HEK293 (cell line): ENCODE data around the gene C2orf69.

Experiments
- CTCF ChIA-PET: fragments of 350-600 bp; formaldehyde crosslinking; extraction: SDS; loops from one replicate; lab custom pipeline; 2021; ENCODE audit warnings: antibody characterized with exemption; lab: Yijun Ruan, JAX
- POLR2A ChIA-PET: fragments of 300-600 bp; formaldehyde crosslinking; extraction: SDS; loops from one replicate; lab custom pipeline; 2020; ENCODE audit warnings: antibody characterized with exemption, inconsistent platforms; lab: Yijun Ruan, JAX
- H3K27ac ChIP-seq: fragments of 200-500 bp; sonication (Bioruptor generic); 2 replicates; pipeline ENCODE4 v1.5.1; 2014; ENCODE audit warnings: low read depth, low read length, control low read depth, inconsistent platforms; ENCODE audit errors: extremely low read depth
- H3K36me3 ChIP-seq, 2 experiments: fragments of 200-500 bp in 1 of 2; sonication (Bioruptor generic) in 1 of 2; 1 replicate in 1 of 2; 2 replicates in 1 of 2; pipeline ENCODE4 v1.5.1; 2014 to 2017; ENCODE audit warnings: inconsistent platforms in 2 of 2, low read length in 2 of 2; ENCODE audit not compliant: control insufficient read depth in 2 of 2, insufficient read depth in 1 of 2
- H3K4me1 ChIP-seq: fragments of 200-500 bp; sonication (Bioruptor generic); 2 replicates; pipeline ENCODE4 v1.5.1; 2014; ENCODE audit warnings: mild to moderate bottlenecking, low read length, inconsistent platforms; ENCODE audit not compliant: control insufficient read depth, insufficient read depth
- H3K4me3 ChIP-seq: 2 replicates; pipeline ENCODE4 v1.5.1; 2011; ENCODE audit warnings: low read depth, mild to moderate bottlenecking, control low read depth, low read length, moderate library complexity
- H3K9me3 ChIP-seq: fragments of 200-500 bp; sonication (Bioruptor generic); 2 replicates; pipeline ENCODE4 v1.5.1; 2014; ENCODE audit warnings: low read depth, low read length, inconsistent platforms; ENCODE audit not compliant: control insufficient read depth, insufficient read depth
- REPIN1 ChIP-seq: fragments of 450-650 bp; formaldehyde crosslinking; IDR thresholded peaks from 2 replicates; pipeline ENCODE4 v1.5.1; 2017; ENCODE audit warnings: missing biosample characterization, missing genetic modification characterization, low read depth
- ZBTB1 ChIP-seq: fragments of 450-650 bp; formaldehyde crosslinking; IDR thresholded peaks from 2 replicates; pipeline ENCODE4 v1.5.1; 2016; ENCODE audit warnings: missing biosample characterization, missing genetic modification characterization
- ZBTB48 ChIP-seq: fragments of 450-650 bp; formaldehyde crosslinking; IDR thresholded peaks from 2 replicates; pipeline ENCODE4 v1.5.1; 2016; ENCODE audit warnings: missing biosample characterization, missing genetic modification characterization
- ZNF223 ChIP-seq: fragments of 450-650 bp; formaldehyde crosslinking; IDR thresholded peaks from 2 replicates; pipeline ENCODE4 v1.5.1; 2016; ENCODE audit warnings: missing biosample characterization, missing genetic modification characterization
- ZNF274 ChIP-seq, 2 experiments: fragments of 200-500 bp in 1 of 2; fragments of 450-650 bp in 1 of 2; sonication (Bioruptor generic) in 1 of 2; formaldehyde crosslinking in 1 of 2; IDR thresholded peaks; 2 replicates each; pipeline versions ENCODE4 v1.5.1 to v1.6.1; 2014 to 2016; ENCODE audit warnings: borderline replicate concordance in 1 of 2, inconsistent platforms in 1 of 2, low read length in 1 of 2, missing biosample characterization in 1 of 2, missing genetic modification characterization in 1 of 2
- ZNF324 ChIP-seq: fragments of 450-650 bp; formaldehyde crosslinking; IDR thresholded peaks from 2 replicates; pipeline ENCODE4 v1.5.1; 2016; ENCODE audit warnings: missing biosample characterization, missing genetic modification characterization
- ZNF341 ChIP-seq: fragments of 450-650 bp; formaldehyde crosslinking; IDR thresholded peaks from 2 replicates; pipeline ENCODE4; 2016; ENCODE audit warnings: low read depth, missing biosample characterization, missing genetic modification characterization
- ZNF366 ChIP-seq: fragments of 450-650 bp; formaldehyde crosslinking; conservative IDR thresholded peaks from 2 replicates; pipeline ENCODE4 v1.5.1; 2016; ENCODE audit warnings: missing biosample characterization, missing genetic modification characterization
- ZNF394 ChIP-seq: fragments of 450-650 bp; formaldehyde crosslinking; IDR thresholded peaks from 2 replicates; pipeline ENCODE4 v1.5.1; 2016; ENCODE audit warnings: missing biosample characterization, missing genetic modification characterization, mild to moderate bottlenecking, moderate library complexity, borderline replicate concordance
- ZNF398 ChIP-seq: fragments of 450-650 bp; formaldehyde crosslinking; IDR thresholded peaks from 2 replicates; pipeline ENCODE4 v1.5.1; 2017; ENCODE audit warnings: missing biosample characterization, missing genetic modification characterization
- ZNF433 ChIP-seq: fragments of 450-650 bp; formaldehyde crosslinking; IDR thresholded peaks from 2 replicates; pipeline ENCODE4 v1.5.1; 2016; ENCODE audit warnings: missing biosample characterization, missing genetic modification characterization, low read depth
- ZNF449 ChIP-seq: fragments of 450-650 bp; formaldehyde crosslinking; IDR thresholded peaks from 2 replicates; pipeline ENCODE4 v1.5.1; 2017; ENCODE audit warnings: missing biosample characterization, mild to moderate bottlenecking, missing genetic modification characterization, moderate library complexity
- ZNF510 ChIP-seq: fragments of 450-650 bp; formaldehyde crosslinking; IDR thresholded peaks from 2 replicates; pipeline ENCODE4 v1.5.1; 2018; ENCODE audit warnings: mild to moderate bottlenecking, missing genetic modification characterization, missing biosample characterization; ENCODE audit not compliant: insufficient replicate concordance
- ZSCAN16 ChIP-seq: fragments of 450-650 bp; formaldehyde crosslinking; IDR thresholded peaks from 2 replicates; pipeline ENCODE4 v1.5.1; 2016; ENCODE audit warnings: missing biosample characterization, missing genetic modification characterization
- TF ChIP-seq, protein P1 (sequence below): fragments of 450-650 bp; formaldehyde crosslinking; IDR thresholded peaks from 2 replicates; pipeline ENCODE4 v1.5.1; 2016; ENCODE audit warnings: missing biosample characterization, missing genetic modification characterization
- TF ChIP-seq, protein P2 (sequence below): fragments of 450-650 bp; formaldehyde crosslinking; IDR thresholded peaks from 2 replicates; pipeline ENCODE4 v1.5.1; 2017; ENCODE audit warnings: missing biosample characterization, missing genetic modification characterization
- TF ChIP-seq, protein P3 (sequence below): fragments of 450-650 bp; formaldehyde crosslinking; IDR thresholded peaks from 2 replicates; pipeline ENCODE4 v1.5.0; 2017; ENCODE audit warnings: missing biosample characterization, missing genetic modification characterization, borderline replicate concordance
- TF ChIP-seq, protein P4 (sequence below): fragments of 450-650 bp; formaldehyde crosslinking; IDR thresholded peaks from 2 replicates; pipeline ENCODE4 v1.5.1; 2017; ENCODE audit warnings: missing biosample characterization, missing genetic modification characterization

The C2orf69 gene

GRCh38 chr2:199950396-199950795 lies 39.3 kb downstream of the C2orf69 start:
- H3K9me3 ChIP-seq, result no peaks in the 10 kb centered on the region
- no peak overlapping the region for H3K4me3 ChIP-seq
- ChIA-PET POLR2A (no interaction called here), CTCF (interaction anchor here (0.7 to 0.8 kb wide), 2 partner anchors 18 to 559 kb away, joined by 3 read pairs; partner anchors contain the start of gene KCTD18)
- TF ChIP-seq ZNF366 (tag by site-specific recombination) (no peak), ZBTB1 (no peak), ZNF398 (tag by site-specific recombination) (no peak), ZNF449 (tag by site-specific recombination) (no peak), ZNF433 (tag by site-specific recombination) (no peak), ZBTB48 (tag by site-specific recombination) (no peak), REPIN1 (tag by site-specific recombination) (no peak), ZSCAN16 (tag by site-specific recombination) (no peak), ZNF274 (IDR thresholded peaks at IDR 0.05; ENCODE audit: low read length) (no peak), ZNF274 (tag by site-specific recombination; IDR thresholded peaks at IDR 0.05; ENCODE audit: borderline replicate concordance) (no peak), ZNF341 (no peak), ZNF510 (tag by site-specific recombination) (no peak), ZNF223 (tag by site-specific recombination) (no peak), ZNF324 (tag by site-specific recombination) (no peak), ZNF394 (tag by site-specific recombination) (no peak)
- TF ChIP-seq, protein P1, sequence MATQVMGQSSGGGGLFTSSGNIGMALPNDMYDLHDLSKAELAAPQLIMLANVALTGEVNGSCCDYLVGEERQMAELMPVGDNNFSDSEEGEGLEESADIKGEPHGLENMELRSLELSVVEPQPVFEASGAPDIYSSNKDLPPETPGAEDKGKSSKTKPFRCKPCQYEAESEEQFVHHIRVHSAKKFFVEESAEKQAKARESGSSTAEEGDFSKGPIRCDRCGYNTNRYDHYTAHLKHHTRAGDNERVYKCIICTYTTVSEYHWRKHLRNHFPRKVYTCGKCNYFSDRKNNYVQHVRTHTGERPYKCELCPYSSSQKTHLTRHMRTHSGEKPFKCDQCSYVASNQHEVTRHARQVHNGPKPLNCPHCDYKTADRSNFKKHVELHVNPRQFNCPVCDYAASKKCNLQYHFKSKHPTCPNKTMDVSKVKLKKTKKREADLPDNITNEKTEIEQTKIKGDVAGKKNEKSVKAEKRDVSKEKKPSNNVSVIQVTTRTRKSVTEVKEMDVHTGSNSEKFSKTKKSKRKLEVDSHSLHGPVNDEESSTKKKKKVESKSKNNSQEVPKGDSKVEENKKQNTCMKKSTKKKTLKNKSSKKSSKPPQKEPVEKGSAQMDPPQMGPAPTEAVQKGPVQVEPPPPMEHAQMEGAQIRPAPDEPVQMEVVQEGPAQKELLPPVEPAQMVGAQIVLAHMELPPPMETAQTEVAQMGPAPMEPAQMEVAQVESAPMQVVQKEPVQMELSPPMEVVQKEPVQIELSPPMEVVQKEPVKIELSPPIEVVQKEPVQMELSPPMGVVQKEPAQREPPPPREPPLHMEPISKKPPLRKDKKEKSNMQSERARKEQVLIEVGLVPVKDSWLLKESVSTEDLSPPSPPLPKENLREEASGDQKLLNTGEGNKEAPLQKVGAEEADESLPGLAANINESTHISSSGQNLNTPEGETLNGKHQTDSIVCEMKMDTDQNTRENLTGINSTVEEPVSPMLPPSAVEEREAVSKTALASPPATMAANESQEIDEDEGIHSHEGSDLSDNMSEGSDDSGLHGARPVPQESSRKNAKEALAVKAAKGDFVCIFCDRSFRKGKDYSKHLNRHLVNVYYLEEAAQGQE (tag by site-specific recombination), result no peak
- TF ChIP-seq, protein P2, sequence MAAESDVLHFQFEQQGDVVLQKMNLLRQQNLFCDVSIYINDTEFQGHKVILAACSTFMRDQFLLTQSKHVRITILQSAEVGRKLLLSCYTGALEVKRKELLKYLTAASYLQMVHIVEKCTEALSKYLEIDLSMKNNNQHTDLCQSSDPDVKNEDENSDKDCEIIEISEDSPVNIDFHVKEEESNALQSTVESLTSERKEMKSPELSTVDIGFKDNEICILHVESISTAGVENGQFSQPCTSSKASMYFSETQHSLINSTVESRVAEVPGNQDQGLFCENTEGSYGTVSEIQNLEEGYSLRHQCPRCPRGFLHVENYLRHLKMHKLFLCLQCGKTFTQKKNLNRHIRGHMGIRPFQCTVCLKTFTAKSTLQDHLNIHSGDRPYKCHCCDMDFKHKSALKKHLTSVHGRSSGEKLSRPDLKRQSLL (tag by site-specific recombination), result no peak
- TF ChIP-seq, protein P3, sequence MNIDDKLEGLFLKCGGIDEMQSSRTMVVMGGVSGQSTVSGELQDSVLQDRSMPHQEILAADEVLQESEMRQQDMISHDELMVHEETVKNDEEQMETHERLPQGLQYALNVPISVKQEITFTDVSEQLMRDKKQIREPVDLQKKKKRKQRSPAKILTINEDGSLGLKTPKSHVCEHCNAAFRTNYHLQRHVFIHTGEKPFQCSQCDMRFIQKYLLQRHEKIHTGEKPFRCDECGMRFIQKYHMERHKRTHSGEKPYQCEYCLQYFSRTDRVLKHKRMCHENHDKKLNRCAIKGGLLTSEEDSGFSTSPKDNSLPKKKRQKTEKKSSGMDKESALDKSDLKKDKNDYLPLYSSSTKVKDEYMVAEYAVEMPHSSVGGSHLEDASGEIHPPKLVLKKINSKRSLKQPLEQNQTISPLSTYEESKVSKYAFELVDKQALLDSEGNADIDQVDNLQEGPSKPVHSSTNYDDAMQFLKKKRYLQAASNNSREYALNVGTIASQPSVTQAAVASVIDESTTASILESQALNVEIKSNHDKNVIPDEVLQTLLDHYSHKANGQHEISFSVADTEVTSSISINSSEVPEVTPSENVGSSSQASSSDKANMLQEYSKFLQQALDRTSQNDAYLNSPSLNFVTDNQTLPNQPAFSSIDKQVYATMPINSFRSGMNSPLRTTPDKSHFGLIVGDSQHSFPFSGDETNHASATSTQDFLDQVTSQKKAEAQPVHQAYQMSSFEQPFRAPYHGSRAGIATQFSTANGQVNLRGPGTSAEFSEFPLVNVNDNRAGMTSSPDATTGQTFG, result no peak
- TF ChIP-seq, protein P4, sequence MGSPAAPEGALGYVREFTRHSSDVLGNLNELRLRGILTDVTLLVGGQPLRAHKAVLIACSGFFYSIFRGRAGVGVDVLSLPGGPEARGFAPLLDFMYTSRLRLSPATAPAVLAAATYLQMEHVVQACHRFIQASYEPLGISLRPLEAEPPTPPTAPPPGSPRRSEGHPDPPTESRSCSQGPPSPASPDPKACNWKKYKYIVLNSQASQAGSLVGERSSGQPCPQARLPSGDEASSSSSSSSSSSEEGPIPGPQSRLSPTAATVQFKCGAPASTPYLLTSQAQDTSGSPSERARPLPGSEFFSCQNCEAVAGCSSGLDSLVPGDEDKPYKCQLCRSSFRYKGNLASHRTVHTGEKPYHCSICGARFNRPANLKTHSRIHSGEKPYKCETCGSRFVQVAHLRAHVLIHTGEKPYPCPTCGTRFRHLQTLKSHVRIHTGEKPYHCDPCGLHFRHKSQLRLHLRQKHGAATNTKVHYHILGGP (tag by site-specific recombination), result no peak
- H3K4me1 ChIP-seq, result no peaks in the 10 kb centered on the region
- no peak overlapping the region for H3K27ac ChIP-seq
- peaks cover 23 to 50% of the 10 kb centered on the region in 2 experiments for H3K36me3 ChIP-seq
